AG04450 (cell line): Measurements from ENCODE around the gene ARHGEF39. TPM values are rescaled to one million over a fixed set of nuclear protein-coding genes. Genes with fewer than 3 reads are reported as not detected.
A peak's percentile ranks its signal among the peaks of the same experiment; 100 is the strongest.

ENCODE experiments used
- CTCF ChIA-PET: fragments of 300-600, 350-600 bp; formaldehyde crosslinking; extraction: SDS; loops from one replicate; lab custom pipeline; 2022; ENCODE audit warnings: antibody characterized with exemption, inconsistent platforms; lab: Charles Lee
- POLR2A ChIA-PET: fragments of 350-600 bp; formaldehyde crosslinking; extraction: SDS; loops from one replicate; lab custom pipeline; 2021; ENCODE audit warnings: antibody characterized with exemption, inconsistent platforms; lab: Yijun Ruan, JAX
- DNase-seq: peaks from one replicate; pipeline ENCODE4 v3.0.0-alpha.2; 2011; ENCODE audit warnings: low read depth, low spot score
- H3K27ac ChIP-seq: one replicate; pipeline ENCODE4 v1.5.1; 2012; ENCODE audit warnings: low read depth, low read length, control low read depth
- H3K27me3 ChIP-seq: one replicate; pipeline ENCODE4 v1.6.0; 2012; ENCODE audit warnings: low read length; ENCODE audit not compliant: control insufficient read depth, insufficient read depth
- H3K4me3 ChIP-seq: 2 replicates; pipeline ENCODE4 v1.5.1; 2011; ENCODE audit warnings: mild to moderate bottlenecking, low read depth, low read length, control low read depth
- H3K9me3 ChIP-seq: 2 replicates; pipeline ENCODE4 v1.5.1; 2012; ENCODE audit warnings: low read length; ENCODE audit not compliant: control insufficient read depth, insufficient read depth
- polyA plus RNA-seq: library from polyadenylated mRNA; depleted of rRNA; stranded (reverse); fragments of >200 nt; gene quantifications from 2 replicates; pipeline ENCODE4 v1.2.3, GENCODE V29; 2011
- TF ChIP-seq, protein P1 (sequence below): IDR thresholded peaks from 2 replicates; pipeline ENCODE4 v1.5.1; 2011; ENCODE audit warnings: low read depth, low read length, control low read depth, inconsistent platforms

The ARHGEF39 gene
- polyA plus RNA-seq, 1 experiment, result 1.2 TPM

- Histone ChIP-seq H3K4me3 (peak overlapping the region; percentile 37), H3K9me3 (no peaks in the 10 kb centered on the region; the same call in 1 of the 2 replicates), H3K27me3 (no peaks in the 10 kb centered on the region), H3K27ac (peak overlapping the region; percentile 52)
- TF ChIP-seq, protein P1, sequence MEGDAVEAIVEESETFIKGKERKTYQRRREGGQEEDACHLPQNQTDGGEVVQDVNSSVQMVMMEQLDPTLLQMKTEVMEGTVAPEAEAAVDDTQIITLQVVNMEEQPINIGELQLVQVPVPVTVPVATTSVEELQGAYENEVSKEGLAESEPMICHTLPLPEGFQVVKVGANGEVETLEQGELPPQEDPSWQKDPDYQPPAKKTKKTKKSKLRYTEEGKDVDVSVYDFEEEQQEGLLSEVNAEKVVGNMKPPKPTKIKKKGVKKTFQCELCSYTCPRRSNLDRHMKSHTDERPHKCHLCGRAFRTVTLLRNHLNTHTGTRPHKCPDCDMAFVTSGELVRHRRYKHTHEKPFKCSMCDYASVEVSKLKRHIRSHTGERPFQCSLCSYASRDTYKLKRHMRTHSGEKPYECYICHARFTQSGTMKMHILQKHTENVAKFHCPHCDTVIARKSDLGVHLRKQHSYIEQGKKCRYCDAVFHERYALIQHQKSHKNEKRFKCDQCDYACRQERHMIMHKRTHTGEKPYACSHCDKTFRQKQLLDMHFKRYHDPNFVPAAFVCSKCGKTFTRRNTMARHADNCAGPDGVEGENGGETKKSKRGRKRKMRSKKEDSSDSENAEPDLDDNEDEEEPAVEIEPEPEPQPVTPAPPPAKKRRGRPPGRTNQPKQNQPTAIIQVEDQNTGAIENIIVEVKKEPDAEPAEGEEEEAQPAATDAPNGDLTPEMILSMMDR, result no peak
- DNase-seq, result no peak
- ChIA-PET CTCF (interaction anchor here (6.4 kb wide), 1 partner anchor 12 kb away, joined by 43 read pairs; no protein-coding TSS in a partner anchor), POLR2A (interaction anchor here (1.2 to 9.1 kb wide), 5 partner anchors 9 to 48 kb away, joined by 3 to 75 read pairs (median 15); partner anchors contain the start of genes ARHGEF39, CCDC107, CREB3 and RMRP)
Measured at GRCh38 chr9:35684921-35685320, 19.9 kb upstream of the ARHGEF39 start.

DNA sequence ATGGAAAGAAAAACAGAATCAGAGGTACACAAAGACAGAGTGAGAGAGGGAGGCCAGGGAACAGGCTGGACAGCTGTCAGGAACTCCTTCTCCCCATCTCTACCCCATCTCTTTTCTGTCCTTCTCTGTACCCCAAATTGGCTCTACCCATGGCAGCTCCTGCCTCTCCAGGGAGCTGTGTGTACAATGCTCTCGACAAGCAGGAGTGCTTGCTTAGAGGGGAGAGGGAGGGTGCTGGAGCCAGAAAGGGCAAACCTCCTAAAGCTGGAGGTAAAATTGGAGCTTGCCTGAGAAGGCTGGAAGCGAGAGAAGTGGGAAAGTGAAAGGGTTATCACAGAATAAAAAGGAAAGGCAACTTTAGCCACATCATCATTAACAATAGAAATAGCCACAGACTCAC lies 18.3 kb upstream of the ARHGEF39 start:
- Histone ChIP-seq H3K27me3 (no peaks in the 10 kb centered on the region), H3K27ac (no peak overlapping the region), H3K9me3 (no peaks in the 10 kb centered on the region), H3K4me3 (no peak overlapping the region)
- ChIA-PET CTCF (interaction anchor here (1.1 to 6.4 kb wide), 2 partner anchors 13 to 18 kb away, joined by 4 to 43 read pairs; partner anchors contain the start of gene ARHGEF39), POLR2A (interaction anchor here (0.6 to 9.1 kb wide), 5 partner anchors 10 to 49 kb away, joined by 4 to 75 read pairs (median 4); partner anchors contain the start of genes CA9, CCDC107, CREB3 and RMRP)
- no peak for DNase-seq
- TF ChIP-seq, protein P1, result no peak

DNA sequence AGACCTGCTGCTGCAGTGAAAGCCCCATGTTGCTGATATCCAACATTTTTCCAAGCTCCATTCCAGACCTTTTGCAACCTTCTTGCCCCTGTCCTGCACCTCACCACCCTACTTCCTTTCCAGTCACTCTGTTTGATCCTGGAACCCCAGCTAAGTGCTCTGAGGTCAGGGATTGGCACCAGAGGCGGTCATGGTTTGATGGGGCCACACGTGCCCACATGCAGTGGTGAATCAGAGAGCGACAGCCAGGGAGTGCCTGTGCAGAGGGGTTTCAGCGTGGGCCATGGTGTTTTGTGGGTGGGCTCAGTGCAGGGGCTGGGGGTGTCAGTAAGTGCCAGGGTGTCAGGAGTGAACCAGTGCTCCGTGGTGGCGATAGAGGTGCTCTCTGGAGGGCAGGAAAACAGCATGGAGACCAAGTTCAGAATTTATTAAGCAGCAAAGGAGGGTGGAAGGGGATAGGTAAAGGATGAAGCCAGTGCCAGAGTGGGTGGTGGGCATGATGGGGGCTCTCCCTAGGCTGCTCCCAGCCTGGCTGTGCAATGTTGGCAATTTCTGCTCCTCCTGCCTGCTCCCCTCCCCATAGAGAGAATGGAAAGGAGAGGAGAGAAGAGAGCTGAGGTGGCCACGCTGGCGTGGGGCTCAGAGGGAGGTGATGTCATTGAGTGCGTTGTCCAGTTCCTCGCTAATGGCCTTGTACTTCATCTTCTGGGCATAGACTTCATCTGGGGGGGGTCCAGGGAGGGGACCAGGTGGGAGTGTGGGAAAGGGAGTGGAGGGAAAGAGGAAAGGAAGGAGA lies 17.7 kb upstream of the ARHGEF39 start:
- Histone ChIP-seq H3K4me3 (no peak overlapping the region), H3K27ac (peak overlapping the region; percentile 65), H3K9me3 (no peaks in the 10 kb centered on the region), H3K27me3 (no peaks in the 10 kb centered on the region)
- CTCF ChIA-PET, result interaction anchor here (0.7 to 6.4 kb wide), 2 partner anchors 14 to 22 kb away, joined by 3 to 43 read pairs; no protein-coding TSS in a partner anchor
- TF ChIP-seq, protein P1, result no peak
- POLR2A ChIA-PET, result interaction anchor here (0.7 to 9.1 kb wide), 8 partner anchors 9 to 50 kb away, joined by 3 to 75 read pairs (median 4); partner anchors contain the start of genes ARHGEF39, CA9, CCDC107 and CREB3
- DNase-seq, result no peak

DNA sequence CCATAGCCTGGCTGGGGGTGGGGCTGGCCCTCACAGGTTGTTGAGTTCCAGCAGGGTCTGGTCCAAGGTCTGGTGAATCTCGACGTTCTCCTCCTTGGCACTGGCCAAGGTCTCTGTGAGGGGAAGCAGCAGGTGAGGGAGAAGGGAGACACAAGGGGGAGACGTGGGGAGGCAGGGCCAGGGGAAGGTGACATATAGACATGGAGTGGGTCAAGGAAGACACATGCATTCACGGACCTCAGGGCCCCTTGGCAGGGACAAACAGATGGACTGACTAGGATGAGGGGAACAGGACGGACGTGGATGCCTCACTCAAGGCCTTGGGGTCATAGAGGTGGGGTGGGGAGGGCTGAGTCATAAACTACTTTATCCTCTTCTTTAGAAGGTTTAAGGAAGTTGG lies 17.1 kb upstream of the ARHGEF39 start:
- CTCF ChIA-PET, result interaction anchor here (0.7 kb wide), 1 partner anchor 21 kb away, joined by 3 read pairs; no protein-coding TSS in a partner anchor
- Histone ChIP-seq H3K27me3 (no peaks in the 10 kb centered on the region), H3K9me3 (no peaks in the 10 kb centered on the region), H3K27ac (peak overlapping the region; percentile 65), H3K4me3 (no peak overlapping the region)
- DNase-seq, result no peak
- TF ChIP-seq, protein P1, result no peak
- POLR2A ChIA-PET, result interaction anchor here (1.1 to 3.8 kb wide), 4 partner anchors 17 to 50 kb away, joined by 3 to 28 read pairs (median 10); partner anchors contain the start of genes ARHGEF39, CCDC107, CREB3 and RMRP
